PC-3 (cell line): ENCODE measurements around the gene PFDN2.

Source experiments
- CTCF ChIP-seq: fragments of 300-600 bp; sonication (generic); conservative IDR thresholded peaks from 2 replicates; pipeline ENCODE4 v1.5.1; 2017; ENCODE audit warnings: antibody characterized with exemption, low read depth, mild to moderate bottlenecking, low read length
- EZH2 ChIP-seq: fragments of 300-600 bp; sonication (generic); IDR thresholded peaks from one replicate; pipeline ENCODE4 v1.6.1; 2017; ENCODE audit warnings: antibody characterized with exemption, mild to moderate bottlenecking, low read length; ENCODE audit not compliant: unreplicated experiment
- EZH2phosphoT487 ChIP-seq: fragments of 300-600 bp; sonication (generic); IDR thresholded peaks from 2 replicates; pipeline ENCODE4 v1.6.1; 2018; ENCODE audit warnings: mild to moderate bottlenecking, antibody characterized with exemption, low read length, borderline replicate concordance

- TF ChIP-seq CTCF (no peak), EZH2 (no peak), EZH2phosphoT487 (no peak)
Observed at GRCh38 chr1:161095230-161095629, 22.6 kb downstream of the PFDN2 start.
